ENCODE results near the gene FAM185A. TPM values are rescaled to one million over a fixed set of nuclear protein-coding genes. Genes with fewer than 3 reads are reported as not detected.

Gene FAM185A
- total RNA-seq, 1 experiment from 2014 or later, result 5.1 TPM

Other genes with a start within 250 kb of the FAM185A start
- 3.2 and 5.9 TPM in 2 replicates for gene RASA4B, start 231.2 kb upstream of the FAM185A start, total RNA-seq (2014; rRNA removed; shearing (Covaris generic))
- gene UPK3BL2, start 205.3 kb upstream of the FAM185A start, total RNA-seq (2014; rRNA removed; shearing (Covaris generic)), result 4.0 and 13.2 TPM in 2 replicates
- gene SPDYE2, start 197.8 kb upstream of the FAM185A start, total RNA-seq (2014; rRNA removed; shearing (Covaris generic)), result not detected in 2 replicates
- gene POLR2J3, start 176.4 kb upstream of the FAM185A start, total RNA-seq (2014; rRNA removed; shearing (Covaris generic)), result 12.7 and 13.8 TPM in 2 replicates
- 7.8 and 9.3 TPM in 2 replicates for gene RASA4, start 132.2 kb upstream of the FAM185A start, total RNA-seq (2014; rRNA removed; shearing (Covaris generic))
- gene UPK3BL1, start 106.2 kb upstream of the FAM185A start, total RNA-seq (2014; rRNA removed; shearing (Covaris generic)), result 21.6 and 28.3 TPM in 2 replicates
- gene SPDYE2B, start 98.7 kb upstream of the FAM185A start, total RNA-seq (2014; rRNA removed; shearing (Covaris generic)), result not detected in 2 replicates
- gene POLR2J2, start 77.3 kb upstream of the FAM185A start, total RNA-seq (2014; rRNA removed; shearing (Covaris generic)), result 0.83 and 1.7 TPM in 2 replicates
- gene LRRC17, start 164.0 kb downstream of the FAM185A start, total RNA-seq (2014; rRNA removed; shearing (Covaris generic)), result 1.0 TPM in 2 replicates